ENCODE measurements around the gene KCNK5. TPM values are rescaled to one million over a fixed set of nuclear protein-coding genes. Genes with fewer than 3 reads are reported as not detected.

The KCNK5 gene
- polyA plus RNA-seq, 2 of the 4 experiments (the other 2 are of a cell fraction): 1.5 to 2.3 TPM

DNA sequence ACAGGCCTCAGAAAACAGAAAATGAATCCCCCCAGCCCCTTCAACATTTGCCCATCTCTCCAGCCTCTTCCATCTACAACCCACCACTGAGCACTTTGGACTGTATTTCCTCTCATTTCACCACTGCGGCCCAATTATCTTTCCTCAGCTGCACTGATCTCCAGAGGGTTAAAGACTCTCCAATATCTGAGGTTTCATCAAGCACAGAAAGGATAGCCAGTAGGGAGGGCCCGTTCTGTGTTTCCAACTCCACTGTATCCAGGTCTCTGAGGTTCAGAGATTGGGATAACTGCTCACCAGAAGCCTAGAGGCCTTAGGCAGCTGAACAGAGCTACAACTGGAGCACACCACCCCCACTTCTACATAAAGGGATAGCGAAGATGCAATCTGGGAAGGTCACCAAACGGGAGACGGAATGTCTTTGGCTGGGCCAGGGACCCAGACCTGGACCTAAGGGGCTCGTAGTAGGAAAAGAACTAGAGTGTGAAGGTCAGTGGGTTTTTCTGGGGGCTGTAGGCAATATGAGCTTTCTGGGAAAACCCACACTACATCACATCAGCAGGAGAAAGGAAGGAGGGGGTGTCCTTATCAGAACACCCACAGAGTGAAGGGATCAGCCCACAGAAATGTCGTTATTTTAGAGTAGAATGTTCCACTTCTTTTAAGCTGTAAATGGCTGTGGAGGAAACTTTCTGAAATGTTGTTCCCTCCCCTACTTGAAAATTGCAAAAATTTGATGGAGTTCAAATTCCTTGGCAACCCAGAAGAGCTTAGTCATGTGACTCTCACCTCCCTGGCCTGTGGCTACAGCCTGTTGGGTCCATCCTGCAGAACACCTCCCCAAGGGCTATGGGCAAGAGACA, 7.3 kb downstream of the KCNK5 start:
- ChIA-PET POLR2A (no interaction called here), CTCF (interaction anchor here (1.3 to 1.6 kb wide), 2 partner anchors 30 to 192 kb away, joined by 3 to 4 read pairs; no protein-coding TSS in a partner anchor)
- DNase-seq (ENCODE audit: low read depth in 1 of 2, low spot score in 1 of 2) (no peak), FAIRE-seq (no peak), ATAC-seq (no peak)
- no peak for TF ChIP-seq RARB (CRISPR knock-in tag; IDR thresholded peaks at IDR 0.05)
- no peak for TF ChIP-seq ZFP36 (IDR thresholded peaks at IDR 0.05; ENCODE audit: borderline replicate concordance, partially characterized antibody)
- TF ChIP-seq NFE2L2 (conservative IDR thresholded peaks at IDR 0.05; ENCODE audit: low read length): no peak
- no peak for TF ChIP-seq RNF2 (IDR thresholded peaks at IDR 0.05; ENCODE audit: borderline replicate concordance, low read depth)
- TF ChIP-seq RAD21 (conservative IDR thresholded peaks at IDR 0.05 in 1 of 2, IDR thresholded peaks at IDR 0.05 in 1 of 2): no peak
- TF ChIP-seq EHMT2 (IDR thresholded peaks at IDR 0.05; ENCODE audit: low read depth): no peak
- TF ChIP-seq HEYL (CRISPR knock-in tag; IDR thresholded peaks at IDR 0.05): no peak
- no peak for TF ChIP-seq PHF8 (IDR thresholded peaks at IDR 0.05; ENCODE audit: borderline replicate concordance, low read depth)
- TF ChIP-seq ZNF302 (CRISPR knock-in tag; IDR thresholded peaks at IDR 0.05): no peak
- no peak for TF ChIP-seq HDAC2 (IDR thresholded peaks at IDR 0.05)
- no peak for TF ChIP-seq HOXB5 (CRISPR knock-in tag; IDR thresholded peaks at IDR 0.05)
- no peak for TF ChIP-seq SREBF2 (IDR thresholded peaks at IDR 0.05)
- no peak for TF ChIP-seq EHF (CRISPR knock-in tag; IDR thresholded peaks at IDR 0.05)
- TF ChIP-seq KDM1A (IDR thresholded peaks at IDR 0.05; ENCODE audit: low read depth): no peak
- no peak for TF ChIP-seq CEBPB (IDR thresholded peaks at IDR 0.05)
- TF ChIP-seq, protein P1, sequence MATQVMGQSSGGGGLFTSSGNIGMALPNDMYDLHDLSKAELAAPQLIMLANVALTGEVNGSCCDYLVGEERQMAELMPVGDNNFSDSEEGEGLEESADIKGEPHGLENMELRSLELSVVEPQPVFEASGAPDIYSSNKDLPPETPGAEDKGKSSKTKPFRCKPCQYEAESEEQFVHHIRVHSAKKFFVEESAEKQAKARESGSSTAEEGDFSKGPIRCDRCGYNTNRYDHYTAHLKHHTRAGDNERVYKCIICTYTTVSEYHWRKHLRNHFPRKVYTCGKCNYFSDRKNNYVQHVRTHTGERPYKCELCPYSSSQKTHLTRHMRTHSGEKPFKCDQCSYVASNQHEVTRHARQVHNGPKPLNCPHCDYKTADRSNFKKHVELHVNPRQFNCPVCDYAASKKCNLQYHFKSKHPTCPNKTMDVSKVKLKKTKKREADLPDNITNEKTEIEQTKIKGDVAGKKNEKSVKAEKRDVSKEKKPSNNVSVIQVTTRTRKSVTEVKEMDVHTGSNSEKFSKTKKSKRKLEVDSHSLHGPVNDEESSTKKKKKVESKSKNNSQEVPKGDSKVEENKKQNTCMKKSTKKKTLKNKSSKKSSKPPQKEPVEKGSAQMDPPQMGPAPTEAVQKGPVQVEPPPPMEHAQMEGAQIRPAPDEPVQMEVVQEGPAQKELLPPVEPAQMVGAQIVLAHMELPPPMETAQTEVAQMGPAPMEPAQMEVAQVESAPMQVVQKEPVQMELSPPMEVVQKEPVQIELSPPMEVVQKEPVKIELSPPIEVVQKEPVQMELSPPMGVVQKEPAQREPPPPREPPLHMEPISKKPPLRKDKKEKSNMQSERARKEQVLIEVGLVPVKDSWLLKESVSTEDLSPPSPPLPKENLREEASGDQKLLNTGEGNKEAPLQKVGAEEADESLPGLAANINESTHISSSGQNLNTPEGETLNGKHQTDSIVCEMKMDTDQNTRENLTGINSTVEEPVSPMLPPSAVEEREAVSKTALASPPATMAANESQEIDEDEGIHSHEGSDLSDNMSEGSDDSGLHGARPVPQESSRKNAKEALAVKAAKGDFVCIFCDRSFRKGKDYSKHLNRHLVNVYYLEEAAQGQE (IDR thresholded peaks at IDR 0.05): no peak
- WGBS (ENCODE audit: missing lambda C conversion rate): 81% methylated on average over 7 of the region's 7 CpGs
- Histone ChIP-seq H3K4me3 (no peak overlapping the region), H3K9me3 (no peaks in the 10 kb centered on the region), H3K27ac (no peak overlapping the region), H3K4me2 (no peak overlapping the region), H3K4me1 (peaks cover 48% of the 10 kb centered on the region)

DNA sequence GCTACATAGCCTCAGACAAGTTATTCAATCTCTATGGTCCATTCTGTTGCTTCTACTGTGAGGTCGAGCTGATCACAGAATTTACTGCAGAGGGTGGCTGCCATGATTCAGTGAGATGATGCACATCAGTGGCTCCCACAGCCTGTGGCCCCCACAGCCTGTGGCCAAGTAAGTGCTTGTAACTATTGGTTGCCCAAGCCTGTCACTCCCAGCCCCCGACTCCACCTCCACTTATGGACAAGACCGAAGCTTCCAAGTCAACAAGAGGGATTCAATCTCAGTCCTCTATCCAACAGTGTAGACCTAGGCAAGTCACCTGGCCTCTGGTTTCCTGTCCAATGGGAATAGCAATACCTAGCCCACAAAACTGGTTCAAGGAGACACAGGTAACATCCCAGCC, 8.2 kb downstream of the KCNK5 start:
- ATAC-seq (no peak), FAIRE-seq (no peak), DNase-seq (ENCODE audit: low read depth in 1 of 2, low spot score in 1 of 2) (no peak)
- ChIA-PET POLR2A (no interaction called here), CTCF (interaction anchor here (1.0 to 1.6 kb wide), 4 partner anchors 29 to 192 kb away, joined by 3 to 4 read pairs (median 3); no protein-coding TSS in a partner anchor)
- TF ChIP-seq JUN (IDR thresholded peaks at IDR 0.05): no peak
- no peak for TF ChIP-seq EP300 (IDR thresholded peaks at IDR 0.05)
- TF ChIP-seq KDM1A (IDR thresholded peaks at IDR 0.05; ENCODE audit: low read depth): no peak
- TF ChIP-seq FOXS1 (CRISPR knock-in tag; IDR thresholded peaks at IDR 0.05): no peak
- TF ChIP-seq JUNB (IDR thresholded peaks at IDR 0.05): no peak
- no peak overlapping the region for H3K4me2 ChIP-seq
- H3K4me3 ChIP-seq: no peak overlapping the region
- H3K27ac ChIP-seq: no peak overlapping the region
- peaks cover 54% of the 10 kb centered on the region for H3K4me1 ChIP-seq
- WGBS (ENCODE audit: missing lambda C conversion rate): 96% methylated on average over 3 of the region's 3 CpGs
- no peaks in the 10 kb centered on the region for H3K9me3 ChIP-seq
